CD4-positive, alpha-beta memory T cell (primary cell): ENCODE data around the gene LYVE1. TPM values are rescaled to one million over a fixed set of nuclear protein-coding genes. Genes with fewer than 3 reads are reported as not detected.

Experiments
- CTCF ChIA-PET: fragments of 350-600 bp; sonication (Branson Sonifier 250); formaldehyde crosslinking; loops from one replicate; lab custom pipeline; 2021; ENCODE audit warnings: inconsistent platforms; ENCODE audit not compliant: partially characterized antibody; lab: Charles Lee
- POLR2A ChIA-PET: fragments of 350-600 bp; sonication (Branson Sonifier 250); formaldehyde crosslinking; loops from one replicate; lab custom pipeline; 2021; ENCODE audit not compliant: partially characterized antibody; lab: Charles Lee
- DNase-seq, 5 donors: peaks; one replicate each; pipeline versions ENCODE4 v3.0.0 to v3.0.0-alpha.2; 2020 to 2022; ENCODE audit warnings: mixed read lengths in 1 of 5
- H3K27ac ChIP-seq: one replicate; pipeline ENCODE4 v1.7.0; 2013; ENCODE audit warnings: low read depth, low read length
- H3K27me3 ChIP-seq: 2 replicates; pipeline ENCODE4 v1.7.0; 2013; ENCODE audit warnings: mild to moderate bottlenecking, low read length, moderate library complexity; ENCODE audit not compliant: insufficient read depth
- H3K36me3 ChIP-seq: 2 replicates; pipeline ENCODE4 v1.7.0; 2013; ENCODE audit warnings: mild to moderate bottlenecking, low read length, moderate library complexity; ENCODE audit not compliant: insufficient read depth
- H3K4me1 ChIP-seq: 2 replicates; pipeline ENCODE4 v1.7.0; 2013; ENCODE audit warnings: mild to moderate bottlenecking, low read length, moderate library complexity; ENCODE audit not compliant: insufficient read depth
- H3K4me3 ChIP-seq, 2 donors: one replicate each; pipeline ENCODE4 v1.7.0; 2013; ENCODE audit warnings: low read length in 2 of 2, mild to moderate bottlenecking in 1 of 2
- H3K9me3 ChIP-seq, 2 donors: one replicate each; pipeline ENCODE4 v1.7.0; 2013; ENCODE audit warnings: low read length in 2 of 2, control low read depth in 1 of 2; ENCODE audit not compliant: control insufficient read depth in 1 of 2
- H3K27ac Mint-ChIP-seq, 7 donors: one replicate each; pipeline ENCODE4 v1.8.0; 2020 to 2021; ENCODE audit warnings: mixed read lengths in 7 of 7, mild to moderate bottlenecking in 6 of 7, inconsistent platforms in 3 of 7, moderate library complexity in 3 of 7
- H3K27me3 Mint-ChIP-seq, 2 donors: one replicate each; pipeline ENCODE4 v1.8.0; 2020 to 2021; ENCODE audit warnings: mixed read lengths in 2 of 2
- H3K36me3 Mint-ChIP-seq, 2 donors: one replicate each; pipeline ENCODE4 v1.8.0; 2020 to 2021; ENCODE audit warnings: mixed read lengths in 2 of 2, inconsistent platforms in 1 of 2, mild to moderate bottlenecking in 1 of 2
- H3K4me1 Mint-ChIP-seq, 4 donors: one replicate each; pipeline ENCODE4 v1.8.0; 2020 to 2021; ENCODE audit warnings: mixed read lengths in 4 of 4, mild to moderate bottlenecking in 1 of 4
- H3K4me3 Mint-ChIP-seq, 8 donors: one replicate each; pipeline ENCODE4 v1.8.0; 2020 to 2021; ENCODE audit warnings: mixed read lengths in 8 of 8, mild to moderate bottlenecking in 7 of 8, moderate library complexity in 6 of 8, inconsistent platforms in 3 of 8
- H3K9me3 Mint-ChIP-seq, 8 donors: one replicate each; pipeline ENCODE4 v1.8.0; 2020 to 2021; ENCODE audit warnings: mixed read lengths in 8 of 8, mild to moderate bottlenecking in 5 of 8, inconsistent platforms in 3 of 8, moderate library complexity in 1 of 8
- intact Hi-C: fragments of 100-400 bp; cut with micrococcal nuclease; formaldehyde crosslinking; loops from one replicate; pipeline ENCODE4 v1.15.1; 2023
- polyA plus RNA-seq, 2 donors: library from polyadenylated mRNA; unstranded; fragments of 300-500 nt; fragmentation: Illumina TruSeq; gene quantifications; one replicate each; pipeline ENCODE4 v1.2.3, GENCODE V29; 2021
- total RNA-seq, 2 experiments: library from RNA; stranded (reverse); gene quantifications; one replicate each; pipeline ENCODE4 v1.2.3, GENCODE V29; 2021

Gene LYVE1
- total and polyA plus RNA-seq, 4 experiments from 2014 or later, result not detected

DNA sequence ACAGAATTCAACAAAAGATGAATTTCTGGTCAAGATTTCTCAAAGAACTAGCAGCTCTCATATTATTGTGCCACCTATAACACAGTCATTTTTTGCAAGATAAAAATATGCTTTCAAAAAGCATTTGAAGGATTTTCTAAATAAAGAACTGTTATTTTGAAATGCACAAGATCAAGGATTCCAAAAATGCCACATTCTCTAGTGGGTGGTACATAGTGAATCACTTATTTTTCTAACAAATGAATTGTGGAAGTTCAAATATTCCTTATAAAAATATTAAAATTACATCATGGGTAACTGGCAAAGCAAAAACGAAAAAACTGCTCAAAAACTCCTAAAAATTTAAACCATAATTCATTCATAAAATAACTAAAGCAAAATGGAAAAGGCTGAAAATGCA is 29.5 kb downstream of the LYVE1 start:
- H3K27ac ChIP-seq, result no peak overlapping the region
- Mint-ChIP-seq H3K9me3 (no peaks in the 10 kb centered on the region), H3K4me1 (peaks cover 12 to 27% (median 20%) of the 10 kb centered on the region in 4 donors), H3K27ac (no peak overlapping the region), H3K36me3 (peaks cover under 1 to 3% of the 10 kb centered on the region in 2 donors), H3K27me3 (no peaks in the 10 kb centered on the region), H3K4me3 (no peak overlapping the region)
- ChIA-PET POLR2A (no interaction called here), CTCF (no interaction called here)
- no peaks in the 10 kb centered on the region for H3K9me3 ChIP-seq
- H3K4me3 ChIP-seq, result no peak overlapping the region
- peaks cover 9% of the 10 kb centered on the region for H3K4me1 ChIP-seq
- intact Hi-C loops, result no loop called here
- no peaks in the 10 kb centered on the region for H3K27me3 ChIP-seq
- H3K36me3 ChIP-seq, result no peaks in the 10 kb centered on the region
- DNase-seq, result no peak

DNA sequence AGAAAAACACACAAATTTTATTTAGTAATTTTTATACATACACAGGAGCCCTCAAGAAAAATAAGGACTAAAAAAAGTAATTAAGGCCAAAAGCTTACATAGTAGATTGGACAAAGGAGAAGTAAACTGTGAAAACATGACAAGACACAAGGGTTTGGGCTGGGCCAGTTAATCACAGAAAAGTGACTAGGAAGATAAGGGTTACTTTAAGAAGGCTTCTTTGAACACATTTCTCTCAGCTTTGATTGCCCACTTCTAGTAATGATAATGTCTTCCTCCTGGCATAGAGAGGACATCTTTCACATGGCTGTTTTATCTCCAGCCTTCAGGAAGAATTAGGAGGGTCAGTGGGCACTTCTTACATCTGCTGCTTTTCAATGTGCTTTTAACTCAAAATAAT is 30.9 kb downstream of the LYVE1 start:
- H3K27ac ChIP-seq, result no peak overlapping the region
- peaks cover 9% of the 10 kb centered on the region for H3K4me1 ChIP-seq
- no peaks in the 10 kb centered on the region for H3K9me3 ChIP-seq
- Mint-ChIP-seq H3K36me3 (peaks cover 8 to 12% of the 10 kb centered on the region in 2 donors), H3K4me1 (peaks cover 12 to 27% (median 20%) of the 10 kb centered on the region in 4 donors), H3K27me3 (no peaks in the 10 kb centered on the region), H3K9me3 (no peaks in the 10 kb centered on the region), H3K27ac (no peak overlapping the region), H3K4me3 (no peak overlapping the region)
- no peaks in the 10 kb centered on the region for H3K27me3 ChIP-seq
- intact Hi-C loops, result no loop called here
- CTCF ChIA-PET, result no interaction called here
- H3K36me3 ChIP-seq, result peaks cover 4% of the 10 kb centered on the region
- DNase-seq, result no peak
- H3K4me3 ChIP-seq, result no peak overlapping the region
- POLR2A ChIA-PET, result interaction anchor here (0.6 kb wide), 1 partner anchor 612 kb away, joined by 3 read pairs; no protein-coding TSS in a partner anchor

- Mint-ChIP-seq H3K27me3 (no peaks in the 10 kb centered on the region), H3K27ac (no peak overlapping the region), H3K9me3 (no peaks in the 10 kb centered on the region), H3K4me1 (peaks cover 3 to 11% (median 5%) of the 10 kb centered on the region in 4 donors), H3K4me3 (no peak overlapping the region), H3K36me3 (peaks cover 20 to 34% of the 10 kb centered on the region in 2 donors)
- peaks cover 10% of the 10 kb centered on the region for H3K36me3 ChIP-seq
- POLR2A ChIA-PET, result interaction anchor here (0.6 kb wide), 1 partner anchor 276 kb away, joined by 3 read pairs; no protein-coding TSS in a partner anchor
- H3K27ac ChIP-seq, result no peak overlapping the region
- DNase-seq, result no peak
- no peak overlapping the region for H3K4me3 ChIP-seq
- CTCF ChIA-PET, result interaction anchor here (1.1 to 2.7 kb wide), 3 partner anchors 9 to 120 kb away, joined by 3 to 9 read pairs (median 7); no protein-coding TSS in a partner anchor
- no peaks in the 10 kb centered on the region for H3K27me3 ChIP-seq
- intact Hi-C loops, result no loop called here
- no peaks in the 10 kb centered on the region for H3K4me1 ChIP-seq
- H3K9me3 ChIP-seq, result no peaks in the 10 kb centered on the region
Measured at GRCh38 chr11:10534316-10534715, 34.1 kb downstream of the LYVE1 start.

GRCh38 chr11:10533323-10533722 is 35.1 kb downstream of the LYVE1 start:
- H3K9me3 Mint-ChIP-seq, result no peaks in the 10 kb centered on the region
- Histone ChIP-seq H3K36me3 (peaks cover 11% of the 10 kb centered on the region), H3K4me1 (no peaks in the 10 kb centered on the region), H3K9me3 (no peaks in the 10 kb centered on the region), H3K4me3 (no peak overlapping the region), H3K27me3 (no peaks in the 10 kb centered on the region), H3K27ac (no peak overlapping the region)
- no peaks in the 10 kb centered on the region for H3K27me3 Mint-ChIP-seq
- H3K4me1 Mint-ChIP-seq, result peaks cover 2 to 10% (median 4%) of the 10 kb centered on the region in 4 donors
- peaks cover 22 to 43% of the 10 kb centered on the region in 2 donors for H3K36me3 Mint-ChIP-seq
- no peak for DNase-seq
- H3K27ac Mint-ChIP-seq, result peak overlapping the region in 1 of 7 donors; percentile 14
- ChIA-PET POLR2A (no interaction called here), CTCF (interaction anchor here (0.9 to 2.7 kb wide), 3 partner anchors 8 to 127 kb away, joined by 5 to 9 read pairs (median 7); no protein-coding TSS in a partner anchor)
- intact Hi-C loops, result no loop called here
- no peak overlapping the region for H3K4me3 Mint-ChIP-seq

DNA sequence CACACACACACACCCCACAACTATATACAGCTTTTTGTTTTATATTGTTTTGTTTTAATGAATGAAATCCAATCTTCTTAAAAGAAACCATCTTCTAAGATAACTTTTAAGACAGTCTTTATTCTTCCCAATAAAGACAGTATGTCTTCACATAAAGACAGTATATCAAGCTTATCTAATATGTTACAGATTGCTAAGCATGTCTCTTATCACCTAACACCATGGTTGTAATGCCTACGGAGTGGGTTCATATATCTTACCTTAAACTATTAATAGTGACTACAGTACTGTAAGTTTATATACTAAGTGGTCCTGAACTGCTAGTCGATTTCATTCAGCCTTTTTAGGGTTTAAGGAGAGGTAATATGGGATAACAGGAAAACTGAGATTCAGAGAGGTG is 35.9 kb downstream of the LYVE1 start:
- Histone ChIP-seq H3K4me3 (no peak overlapping the region), H3K27me3 (no peaks in the 10 kb centered on the region), H3K36me3 (peaks cover 11% of the 10 kb centered on the region), H3K9me3 (no peaks in the 10 kb centered on the region), H3K27ac (no peak overlapping the region), H3K4me1 (no peaks in the 10 kb centered on the region)
- DNase-seq, result no peak
- Mint-ChIP-seq H3K27ac (no peak overlapping the region), H3K27me3 (no peaks in the 10 kb centered on the region), H3K4me3 (no peak overlapping the region), H3K36me3 (peaks cover 24 to 48% of the 10 kb centered on the region in 2 donors), H3K4me1 (peaks cover 2 to 12% (median 4%) of the 10 kb centered on the region in 4 donors), H3K9me3 (no peaks in the 10 kb centered on the region)
- intact Hi-C loops, result no loop called here
- POLR2A ChIA-PET, result no interaction called here
- CTCF ChIA-PET, result interaction anchor here (0.9 to 3.1 kb wide), 3 partner anchors 9 to 127 kb away, joined by 5 to 36 read pairs (median 7); partner anchors contain the start of gene RNF141

DNA sequence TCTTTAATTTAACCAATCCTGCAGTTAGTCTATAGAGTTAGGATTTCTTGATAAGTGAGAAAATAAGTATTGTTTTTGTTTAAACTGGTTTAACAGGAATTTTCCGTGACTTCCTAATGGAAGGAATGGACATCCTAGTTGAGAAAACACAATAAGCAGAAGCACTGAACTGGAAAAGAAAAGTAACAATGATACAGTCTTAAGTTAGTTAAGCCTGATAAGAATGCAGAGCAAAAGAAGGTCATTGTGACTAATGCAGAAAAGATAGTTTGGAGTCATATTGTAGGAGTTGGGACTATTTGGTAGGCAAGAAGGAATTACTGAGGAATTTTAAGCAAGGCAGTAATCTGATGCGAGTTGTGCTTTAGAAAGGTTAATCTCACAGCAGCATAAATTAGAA is 39.2 kb downstream of the LYVE1 start:
- Mint-ChIP-seq H3K9me3 (no peaks in the 10 kb centered on the region), H3K27ac (peak overlapping the region in 1 of 7 donors; percentile 45), H3K4me1 (peaks cover 0 to 9% (median 4%) of the 10 kb centered on the region in 4 donors), H3K4me3 (no peak overlapping the region), H3K36me3 (peaks cover 43 to 70% of the 10 kb centered on the region in 2 donors), H3K27me3 (no peaks in the 10 kb centered on the region)
- peaks cover 23% of the 10 kb centered on the region for H3K36me3 ChIP-seq
- H3K9me3 ChIP-seq, result no peaks in the 10 kb centered on the region
- H3K27ac ChIP-seq, result no peak overlapping the region
- H3K4me1 ChIP-seq, result no peaks in the 10 kb centered on the region
- no peak for DNase-seq
- ChIA-PET POLR2A (interaction anchor here (1.6 kb wide), 1 partner anchor 73 kb away, joined by 3 read pairs; no protein-coding TSS in a partner anchor), CTCF (no interaction called here)
- H3K4me3 ChIP-seq, result no peak overlapping the region
- no peaks in the 10 kb centered on the region for H3K27me3 ChIP-seq
- intact Hi-C loops, result no loop called here

- H3K36me3 Mint-ChIP-seq, result peaks cover 43 to 71% of the 10 kb centered on the region in 2 donors
- POLR2A ChIA-PET, result interaction anchor here (1.6 kb wide), 1 partner anchor 72 kb away, joined by 3 read pairs; no protein-coding TSS in a partner anchor
- H3K4me3 ChIP-seq, result no peak overlapping the region
Measured at GRCh38 chr11:10528121-10528520, 40.3 kb downstream of the LYVE1 start.

More at GRCh38 chr11:10528121-10528520, 40.3 kb downstream of the LYVE1 start:
- Histone ChIP-seq H3K9me3 (no peaks in the 10 kb centered on the region), H3K4me1 (no peaks in the 10 kb centered on the region), H3K36me3 (peaks cover 23% of the 10 kb centered on the region), H3K27ac (no peak overlapping the region), H3K27me3 (no peaks in the 10 kb centered on the region)
- Mint-ChIP-seq H3K4me3 (no peak overlapping the region), H3K9me3 (no peaks in the 10 kb centered on the region), H3K27me3 (no peaks in the 10 kb centered on the region), H3K27ac (no peak overlapping the region), H3K4me1 (peaks cover 0 to 9% (median 6%) of the 10 kb centered on the region in 4 donors)
- CTCF ChIA-PET, result interaction anchor here (0.7 to 1.1 kb wide), 2 partner anchors 13 to 126 kb away, joined by 3 to 4 read pairs; partner anchors contain the start of gene RNF141
- DNase-seq, result no peak
- intact Hi-C loops, result no loop called here
